Osteoblast (primary cell): ENCODE results near the gene IGFBP7. TPM values are rescaled to one million over a fixed set of nuclear protein-coding genes. Genes with fewer than 3 reads are reported as not detected.

ENCODE experiments used
- DNase-seq: peaks from one replicate; pipeline ENCODE4 v3.0.0; 2011; ENCODE audit warnings: low spot score, mixed read lengths; ENCODE audit not compliant: insufficient read length; ENCODE audit errors: missing footprints
- H2AFZ ChIP-seq: 2 replicates; pipeline ENCODE4 v1.6.0; 2011; ENCODE audit warnings: mild to moderate bottlenecking, low read length
- H3K27ac ChIP-seq: 2 replicates; pipeline ENCODE4 v1.5.1; 2011; ENCODE audit warnings: mild to moderate bottlenecking, low read depth, low read length, moderate library complexity
- H3K27me3 ChIP-seq: 2 replicates; pipeline ENCODE4 v1.6.0; 2012; ENCODE audit warnings: mild to moderate bottlenecking, control low read depth, inconsistent platforms, low read length, moderate library complexity; ENCODE audit not compliant: insufficient read depth
- H3K36me3 ChIP-seq: 2 replicates; pipeline ENCODE4 v1.5.1; 2011; ENCODE audit warnings: mild to moderate bottlenecking, low read length, control low read depth, moderate library complexity; ENCODE audit not compliant: insufficient read depth
- H3K4me1 ChIP-seq: 2 replicates; pipeline ENCODE4 v1.5.1; 2011; ENCODE audit warnings: mild to moderate bottlenecking, low read length, control low read depth, moderate library complexity; ENCODE audit not compliant: insufficient read depth
- H3K4me2 ChIP-seq: 2 replicates; pipeline ENCODE4 v1.6.0; 2011; ENCODE audit warnings: mild to moderate bottlenecking, low read length; ENCODE audit not compliant: insufficient read depth
- H3K4me3 ChIP-seq: fragments of 200-600 bp; sonication (generic); 3 replicates; pipeline ENCODE4 v1.5.1; 2012; ENCODE audit warnings: mild to moderate bottlenecking, low read length, inconsistent platforms; ENCODE audit not compliant: insufficient read depth
- H3K79me2 ChIP-seq: 2 replicates; pipeline ENCODE4 v1.6.0; 2012; ENCODE audit warnings: mild to moderate bottlenecking, low read length, control low read depth, inconsistent platforms; ENCODE audit not compliant: insufficient read depth
- H3K9me3 ChIP-seq: 2 replicates; pipeline ENCODE4 v1.5.1; 2011; ENCODE audit warnings: low read depth, low read length, control low read depth
- H4K20me1 ChIP-seq: 2 replicates; pipeline ENCODE4 v1.6.0; 2012; ENCODE audit warnings: mild to moderate bottlenecking, low read length, control low read depth; ENCODE audit not compliant: insufficient read depth
- CTCF ChIP-seq: IDR thresholded peaks from 2 replicates; pipeline ENCODE4 v1.5.1; 2011; ENCODE audit warnings: mild to moderate bottlenecking, low read depth, low read length, moderate library complexity; ENCODE audit errors: extremely low read depth
- total RNA-seq: library from RNA; depleted of rRNA; stranded (reverse); fragments of >200 nt; gene quantifications from 2 replicates; pipeline ENCODE4 v1.2.3, GENCODE V29; 2012

IGFBP7 gene
- total RNA-seq, 1 donor = 715 TPM

- peaks cover 63% of the 10 kb centered on the region for H3K79me2 ChIP-seq
- DNase-seq = no peak
- no peaks in the 10 kb centered on the region for H3K27me3 ChIP-seq
- peaks cover 22% of the 10 kb centered on the region for H3K36me3 ChIP-seq
- no peaks in the 10 kb centered on the region for H3K9me3 ChIP-seq
- no peaks in the 10 kb centered on the region for H4K20me1 ChIP-seq
- H3K4me1 ChIP-seq = peaks cover 63% of the 10 kb centered on the region
- no peak for TF ChIP-seq CTCF
- peak overlapping the region; percentile 96 for H3K27ac ChIP-seq
- no peak overlapping the region for H3K4me3 ChIP-seq
- H3K4me2 ChIP-seq = no peak overlapping the region
- no peak overlapping the region for H2AFZ ChIP-seq
These were observed 27.1 kb downstream of the IGFBP7 start for GRCh38 chr4:57083090-57083489.

GRCh38 chr4:57081651-57082621, 28.2 kb downstream of the IGFBP7 start:
- H3K4me1 ChIP-seq = peaks cover 70% of the 10 kb centered on the region
- H3K4me2 ChIP-seq = peak overlapping the region; percentile 68
- H3K9me3 ChIP-seq = no peaks in the 10 kb centered on the region

GRCh38 chr4:57080781-57081650, 29.2 kb downstream of the IGFBP7 start:
- H3K36me3 ChIP-seq = peaks cover 32% of the 10 kb centered on the region
- no peaks in the 10 kb centered on the region for H4K20me1 ChIP-seq
- peak overlapping the region; percentile 68 for H3K4me2 ChIP-seq
- H3K27me3 ChIP-seq = no peaks in the 10 kb centered on the region
- no peak overlapping the region for H3K4me3 ChIP-seq
- H3K79me2 ChIP-seq = peaks cover 63% of the 10 kb centered on the region
- H3K9me3 ChIP-seq = no peaks in the 10 kb centered on the region
- peaks cover 77% of the 10 kb centered on the region for H3K4me1 ChIP-seq
- no peak for TF ChIP-seq CTCF
- H2AFZ ChIP-seq = no peak overlapping the region
- H3K27ac ChIP-seq = peak overlapping the region; percentile 96
- peak; percentile 21 for DNase-seq

More at GRCh38 chr4:57081651-57082621, 28.2 kb downstream of the IGFBP7 start:
- H2AFZ ChIP-seq = no peak overlapping the region
- TF ChIP-seq CTCF = no peak
- H3K27ac ChIP-seq = peak overlapping the region; percentile 96
- H3K27me3 ChIP-seq = no peaks in the 10 kb centered on the region
- peak overlapping the region; percentile 1 for H3K4me3 ChIP-seq
- peaks cover 63% of the 10 kb centered on the region for H3K79me2 ChIP-seq
- DNase-seq = no peak
- no peaks in the 10 kb centered on the region for H4K20me1 ChIP-seq
- H3K36me3 ChIP-seq = peaks cover 28% of the 10 kb centered on the region
